HG02943 (cell line): Measurements from ENCODE around the gene KCNK17.
A peak's percentile ranks its signal among the peaks of the same experiment; 100 is the strongest.

Experiments
- ATAC-seq: cut with Tn5 transposase; IDR thresholded peaks from one replicate; pipeline ENCODE4 v1.9.1; 2021; ENCODE audit warnings: mild to moderate bottlenecking, low read depth, moderate library complexity; ENCODE audit not compliant: unreplicated experiment

The KCNK17 gene, protein sequence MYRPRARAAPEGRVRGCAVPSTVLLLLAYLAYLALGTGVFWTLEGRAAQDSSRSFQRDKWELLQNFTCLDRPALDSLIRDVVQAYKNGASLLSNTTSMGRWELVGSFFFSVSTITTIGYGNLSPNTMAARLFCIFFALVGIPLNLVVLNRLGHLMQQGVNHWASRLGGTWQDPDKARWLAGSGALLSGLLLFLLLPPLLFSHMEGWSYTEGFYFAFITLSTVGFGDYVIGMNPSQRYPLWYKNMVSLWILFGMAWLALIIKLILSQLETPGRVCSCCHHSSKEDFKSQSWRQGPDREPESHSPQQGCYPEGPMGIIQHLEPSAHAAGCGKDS

DNA sequence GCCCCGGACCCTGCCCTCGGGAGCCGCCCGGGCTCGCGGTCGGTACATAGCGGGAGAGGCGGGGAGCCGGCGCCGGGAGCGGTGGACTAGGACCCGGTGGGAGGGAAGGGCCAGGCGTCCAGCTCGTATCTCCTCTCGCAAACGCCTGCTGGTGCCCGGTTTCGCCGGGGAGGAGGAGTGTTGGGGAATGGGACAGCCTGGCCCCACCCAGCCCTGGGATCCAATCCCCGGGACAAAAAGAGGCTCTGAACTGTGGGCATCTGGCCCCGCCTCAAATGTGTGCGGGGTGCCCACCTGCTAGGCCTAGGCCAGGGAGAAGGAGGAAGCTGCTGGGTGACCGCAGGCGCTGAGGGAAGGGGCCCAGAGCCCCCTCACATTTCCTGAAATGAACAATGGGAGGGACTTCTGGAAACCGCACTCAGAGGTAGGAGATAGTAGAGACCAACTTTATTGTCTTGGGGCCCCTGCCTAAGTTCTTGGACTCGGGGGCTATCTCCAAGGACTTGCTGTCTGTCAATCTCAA, at the start of gene KCNK17:
KCNK17 (minus strand) TSS at position 147 of the 523 bp plus-strand sequence; CDS start at position 48, 99 bp downstream.
- no peak for ATAC-seq

- no peak for ATAC-seq
Measured at GRCh38 chr6:39363280-39363679, 49.1 kb upstream of the KCNK17 start.

DNA sequence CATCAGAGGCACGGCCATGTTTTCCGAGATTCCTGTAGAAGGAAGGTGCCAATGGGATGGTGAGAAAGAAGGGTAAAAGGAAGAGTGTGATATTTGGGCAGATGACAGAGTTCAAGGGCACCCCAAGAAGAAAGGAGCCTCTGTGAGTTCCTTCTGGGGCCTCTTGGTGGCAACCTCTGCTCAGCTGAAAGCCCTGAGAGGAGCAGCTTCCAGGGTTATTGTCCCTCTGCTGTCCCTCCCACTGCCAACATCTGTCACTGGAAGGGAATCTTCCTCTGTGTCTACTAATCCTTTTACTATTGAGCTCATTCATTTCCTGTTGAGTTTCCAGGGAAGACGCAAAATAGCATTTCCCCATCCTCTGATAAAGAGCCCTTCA, 48.3 kb upstream of the KCNK17 start:
- no peak for ATAC-seq

- ATAC-seq: peak; percentile 61
Measured at GRCh38 chr6:39361657-39362486, 47.7 kb upstream of the KCNK17 start.

- ATAC-seq: no peak
Measured at GRCh38 chr6:39360378-39360777, 46.2 kb upstream of the KCNK17 start.

- ATAC-seq: no peak
Measured at GRCh38 chr6:39357998-39358686, 43.9 kb upstream of the KCNK17 start.

- ATAC-seq: no peak
Measured at GRCh38 chr6:39353698-39354315, 39.6 kb upstream of the KCNK17 start.

- ATAC-seq: no peak
Measured at GRCh38 chr6:39350723-39351505, 36.7 kb upstream of the KCNK17 start.

GRCh38 chr6:39348740-39349139, 34.5 kb upstream of the KCNK17 start:
- ATAC-seq: no peak

DNA sequence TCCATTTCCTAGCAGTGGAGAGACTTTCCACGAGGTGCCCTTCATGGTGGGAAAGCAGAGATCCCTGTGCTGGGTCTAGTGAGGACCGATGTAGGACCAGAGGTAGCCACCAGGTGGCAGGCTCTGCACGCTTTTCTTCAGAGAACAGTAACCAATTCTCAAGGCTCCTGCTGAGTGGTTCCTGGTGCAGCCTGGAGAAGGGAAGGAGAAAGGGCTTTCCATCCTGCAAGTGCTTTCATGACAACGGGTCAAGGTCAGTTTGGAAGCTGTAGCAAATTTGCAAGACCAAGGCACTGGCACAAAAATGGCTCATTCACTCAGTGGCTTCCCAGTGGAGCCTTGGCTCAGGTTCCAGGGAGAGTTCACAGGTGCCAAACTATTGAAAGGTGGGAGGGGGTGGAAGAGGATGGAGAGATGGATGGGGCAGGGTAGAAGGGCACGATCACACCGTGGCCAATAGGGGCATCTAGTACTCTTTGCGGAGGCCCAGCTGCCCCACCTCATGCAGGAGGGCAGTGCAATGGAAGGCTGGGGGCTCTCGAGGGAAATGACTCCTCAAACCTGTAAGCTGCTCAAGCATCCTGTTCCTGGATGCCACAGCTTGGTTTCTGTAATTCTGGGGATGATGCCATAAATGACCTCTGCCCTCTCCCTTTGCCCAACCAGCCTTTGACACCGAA, 33.8 kb upstream of the KCNK17 start:
- no peak for ATAC-seq

GRCh38 chr6:39347206-39347605, 33.0 kb upstream of the KCNK17 start:
- ATAC-seq: no peak

DNA sequence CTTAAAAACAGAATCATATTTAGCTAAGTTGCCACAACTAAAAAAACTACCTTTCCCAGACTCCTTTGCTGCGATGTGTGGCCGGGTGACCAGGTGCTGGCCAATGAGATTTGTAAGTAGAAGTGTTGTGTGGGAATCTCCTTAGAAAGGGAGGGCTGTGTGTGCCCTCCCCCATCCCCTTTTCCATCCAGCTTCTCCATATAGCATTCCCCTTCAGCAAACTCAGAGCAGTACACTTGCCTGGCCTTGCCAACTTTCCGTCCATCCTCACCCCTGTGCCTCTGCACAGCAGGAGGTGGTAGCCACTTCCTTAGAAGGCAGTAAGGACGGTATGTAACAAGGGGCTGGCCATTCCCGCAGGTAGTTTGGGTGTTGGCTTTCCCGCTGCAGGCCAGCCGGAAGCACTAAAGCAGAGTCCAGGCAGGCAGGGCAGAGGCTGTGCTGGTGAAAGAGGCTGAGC, 30.6 kb upstream of the KCNK17 start:
- no peak for ATAC-seq

DNA sequence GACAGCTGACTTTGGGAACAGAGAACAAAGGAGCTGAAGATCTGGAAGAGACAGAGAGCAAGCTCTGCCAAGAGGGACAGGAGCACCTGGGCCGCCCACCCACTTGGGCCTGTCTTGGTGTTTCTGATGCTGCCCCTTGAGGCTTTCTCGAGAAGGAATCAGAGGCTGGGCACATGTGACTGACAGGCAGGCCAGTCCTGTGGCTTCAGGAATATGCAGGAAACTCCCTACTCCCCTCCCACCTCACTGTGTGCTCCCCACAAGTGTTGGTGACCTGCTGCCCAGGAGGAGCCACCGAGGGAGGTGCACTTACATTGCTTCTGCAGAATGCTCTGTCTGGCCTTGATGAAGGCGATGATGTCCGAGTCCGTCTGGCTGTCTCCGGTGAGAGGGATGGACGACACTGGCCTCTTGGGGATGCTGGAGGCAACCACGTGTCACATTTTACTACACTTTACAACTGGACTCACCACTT, 29.2 kb upstream of the KCNK17 start:
- ATAC-seq: no peak

GRCh38 chr6:39342692-39343395, 28.6 kb upstream of the KCNK17 start:
- ATAC-seq: no peak

- no peak for ATAC-seq
Measured at GRCh38 chr6:39341937-39342336, 27.7 kb upstream of the KCNK17 start.

GRCh38 chr6:39341352-39341751, 27.1 kb upstream of the KCNK17 start:
- ATAC-seq: no peak

DNA sequence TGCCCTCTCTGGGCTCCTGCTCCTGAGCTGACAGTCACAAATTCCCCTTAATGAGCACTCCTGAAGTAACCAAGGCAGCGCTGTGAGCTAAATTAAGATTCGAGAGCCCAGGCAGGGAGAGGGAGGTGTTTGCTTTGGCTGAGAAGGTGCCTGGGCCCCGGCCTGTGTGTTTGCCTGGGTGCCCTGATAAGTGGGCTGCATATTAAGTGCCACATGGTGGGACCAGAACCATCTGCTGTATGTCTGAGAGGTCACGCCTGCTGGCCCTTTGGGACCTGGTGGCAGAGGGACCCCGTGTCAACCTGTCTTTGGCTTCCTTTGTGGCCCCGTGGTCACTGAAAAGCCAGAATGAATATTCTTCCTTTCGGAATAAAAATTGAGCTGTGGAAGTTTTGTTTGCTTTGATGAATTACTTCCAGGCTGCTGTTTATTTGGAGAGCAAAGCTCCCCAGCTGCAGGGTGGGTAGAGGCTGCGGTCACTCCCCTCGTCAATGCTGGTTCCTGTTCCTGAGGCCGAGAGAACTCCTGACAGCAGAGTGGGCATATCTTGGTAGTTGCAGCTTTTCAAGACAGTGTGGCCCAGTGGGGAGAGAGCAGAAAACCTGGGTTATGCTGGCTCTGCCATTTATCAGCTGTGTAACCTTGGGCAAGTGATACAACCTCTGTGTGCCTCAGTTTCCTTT, 25.8 kb upstream of the KCNK17 start:
- no peak for ATAC-seq
